Activated effector memory CD4-positive, alpha-beta T cell treated with anti-CD3 and anti-CD28 coated beads, Interleukin-2, amount 50 U/mL, for 16 hours (primary cell): ENCODE measurements around the gene TANGO2.

Experiments
- DNase-seq: peaks from one replicate; pipeline ENCODE4 v3.0.0-alpha.2; 2020

TANGO2 gene

DNA sequence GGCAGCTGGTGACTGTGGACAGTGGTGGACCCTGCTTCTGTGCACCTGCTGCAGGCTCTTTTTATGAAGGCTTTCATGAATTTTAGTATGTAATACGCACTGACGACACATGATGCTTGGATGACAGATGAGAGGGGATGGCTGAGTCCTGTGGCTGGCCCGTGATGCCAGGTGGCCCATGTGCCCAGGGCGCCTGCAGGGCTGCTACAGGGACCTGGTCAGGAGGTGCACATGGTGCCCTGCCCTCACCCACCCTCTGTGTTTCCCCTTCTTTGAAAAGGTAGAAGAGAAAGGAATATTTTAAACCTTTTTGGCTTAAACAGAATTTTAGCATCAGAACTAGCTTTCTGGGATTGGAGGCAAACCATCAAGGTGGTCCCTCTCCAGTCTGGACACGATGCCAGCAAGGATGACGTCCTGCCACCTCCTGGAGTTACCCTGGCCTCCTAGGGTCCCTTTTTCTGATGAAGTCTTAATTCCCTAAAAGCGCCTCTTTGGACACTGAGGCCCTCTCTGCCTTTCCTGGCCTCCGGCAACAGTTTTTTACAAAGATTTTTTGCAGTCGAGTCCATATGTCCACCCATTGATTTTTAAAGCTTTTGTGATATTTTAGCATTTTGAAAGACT, 89.6 kb downstream of the TANGO2 start:
- DNase-seq = no peak

DNA sequence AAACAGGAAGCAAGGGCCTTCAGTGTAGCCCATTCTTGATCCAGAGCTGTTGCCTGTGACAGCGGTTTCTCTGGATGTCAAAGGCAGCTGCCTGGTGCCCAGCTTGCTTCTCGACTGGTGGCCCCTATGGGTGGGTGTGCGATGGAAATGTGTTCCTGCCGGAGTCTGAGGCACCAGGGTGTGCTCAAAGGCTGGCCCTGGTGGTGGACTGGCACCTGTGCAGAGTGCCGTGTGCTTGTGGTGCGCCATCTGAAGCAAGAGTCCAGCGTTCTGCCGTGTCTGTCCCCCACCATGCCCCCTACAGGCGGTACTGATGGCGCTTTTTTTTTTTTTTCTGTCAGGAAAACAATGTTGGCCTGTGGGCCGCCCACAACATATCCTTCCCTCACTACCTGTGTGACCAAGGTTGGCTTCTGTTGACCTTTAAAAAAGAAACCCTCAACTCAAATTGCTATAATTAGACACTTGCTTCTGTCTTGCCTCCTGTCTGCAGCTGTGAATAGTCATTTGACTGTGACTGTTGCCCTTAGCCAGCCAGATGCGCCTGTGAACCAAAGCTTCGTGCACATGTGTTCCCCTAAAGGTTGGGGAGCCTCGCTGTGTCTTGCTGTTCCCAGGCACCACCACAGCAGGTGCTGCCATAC, 90.3 kb downstream of the TANGO2 start:
- DNase-seq = no peak

DNA sequence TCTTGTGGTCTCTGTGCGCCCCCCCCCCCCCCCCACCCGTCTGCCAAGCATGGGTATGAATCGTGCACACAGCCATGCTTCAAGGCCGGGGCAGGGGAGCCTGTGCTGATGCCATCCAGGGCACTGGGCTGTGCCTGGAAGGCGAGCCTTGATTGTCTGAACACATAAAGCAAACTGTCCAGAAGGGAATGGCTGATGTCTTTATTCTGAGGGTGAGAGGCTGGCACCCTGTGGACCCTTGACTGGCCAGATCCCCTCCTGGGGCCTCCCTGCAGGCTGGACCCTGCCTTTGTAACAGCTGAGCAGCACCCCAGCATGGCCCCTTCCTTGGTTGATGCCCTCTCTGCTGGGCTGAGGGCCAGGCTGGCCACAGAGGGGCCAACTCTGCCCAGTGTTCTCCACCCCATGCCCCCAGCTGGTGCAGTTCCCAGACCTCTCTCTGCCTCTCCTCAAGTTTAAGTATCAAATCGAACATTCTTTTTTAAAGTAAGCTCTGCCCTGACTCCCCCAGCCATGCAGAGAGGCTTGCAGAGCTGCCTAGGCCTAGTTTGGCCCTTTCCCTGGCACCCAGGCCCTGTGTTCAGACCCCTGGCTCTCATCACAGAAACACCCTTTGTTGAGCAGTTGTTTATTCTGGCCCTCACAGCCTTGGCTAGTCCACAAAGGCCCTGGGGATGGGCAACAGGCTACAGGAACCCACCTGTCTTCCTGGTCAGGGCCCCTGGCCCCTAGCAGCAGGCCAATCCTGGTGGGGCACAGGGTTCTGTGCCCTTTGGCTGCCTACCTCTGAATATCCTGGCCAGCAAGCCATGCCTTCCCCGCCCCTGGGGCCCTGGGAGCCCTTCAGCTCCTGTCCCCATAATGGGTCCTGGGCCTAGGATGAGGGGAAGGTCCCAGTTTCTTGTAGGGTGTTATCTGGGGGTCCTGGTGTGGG, 91.0 kb downstream of the TANGO2 start:
- no peak for DNase-seq

DNA sequence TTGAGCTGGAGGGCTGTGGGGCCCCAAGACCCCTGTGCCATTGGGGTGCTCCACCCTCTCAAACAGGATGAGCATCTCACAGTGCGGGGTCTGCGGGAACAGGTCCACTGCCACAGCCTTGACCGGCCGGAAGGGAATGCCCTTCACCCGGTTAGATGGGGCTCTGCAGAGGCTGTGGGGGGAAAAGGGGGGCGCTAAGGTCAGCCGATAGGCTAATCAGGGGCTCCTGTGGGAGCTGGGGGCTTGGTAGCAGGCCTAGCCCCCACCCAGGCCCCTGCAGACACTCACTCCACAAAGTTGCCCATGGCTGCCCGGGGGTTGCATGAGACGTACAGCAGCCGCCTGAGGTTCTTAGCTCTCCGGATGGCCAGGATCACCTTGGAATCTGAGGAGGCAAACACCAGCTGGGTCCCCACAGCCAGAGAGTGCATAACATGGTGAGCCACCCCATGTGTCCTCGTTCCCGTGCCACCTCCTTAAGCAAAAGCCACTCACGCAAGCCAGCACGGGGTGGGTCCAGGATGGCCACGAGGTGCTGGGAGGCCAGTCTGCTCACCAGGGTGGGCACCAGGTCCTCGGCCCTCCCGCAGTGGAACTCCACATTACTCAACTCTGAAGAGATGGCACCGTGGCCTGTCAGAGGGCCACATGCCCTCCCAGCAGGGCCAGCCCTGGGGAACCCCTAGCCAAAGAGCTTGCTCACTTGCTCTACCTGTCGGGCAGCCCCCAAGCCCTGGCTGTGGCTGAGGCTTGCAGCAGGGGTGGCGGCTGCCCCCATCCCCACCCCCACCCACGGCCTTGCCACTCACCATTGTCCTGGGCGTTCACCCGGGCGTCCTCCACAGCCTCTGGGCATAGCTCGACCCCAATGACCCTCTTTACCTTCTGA, 92.0 kb downstream of the TANGO2 start:
- no peak for DNase-seq

DNA sequence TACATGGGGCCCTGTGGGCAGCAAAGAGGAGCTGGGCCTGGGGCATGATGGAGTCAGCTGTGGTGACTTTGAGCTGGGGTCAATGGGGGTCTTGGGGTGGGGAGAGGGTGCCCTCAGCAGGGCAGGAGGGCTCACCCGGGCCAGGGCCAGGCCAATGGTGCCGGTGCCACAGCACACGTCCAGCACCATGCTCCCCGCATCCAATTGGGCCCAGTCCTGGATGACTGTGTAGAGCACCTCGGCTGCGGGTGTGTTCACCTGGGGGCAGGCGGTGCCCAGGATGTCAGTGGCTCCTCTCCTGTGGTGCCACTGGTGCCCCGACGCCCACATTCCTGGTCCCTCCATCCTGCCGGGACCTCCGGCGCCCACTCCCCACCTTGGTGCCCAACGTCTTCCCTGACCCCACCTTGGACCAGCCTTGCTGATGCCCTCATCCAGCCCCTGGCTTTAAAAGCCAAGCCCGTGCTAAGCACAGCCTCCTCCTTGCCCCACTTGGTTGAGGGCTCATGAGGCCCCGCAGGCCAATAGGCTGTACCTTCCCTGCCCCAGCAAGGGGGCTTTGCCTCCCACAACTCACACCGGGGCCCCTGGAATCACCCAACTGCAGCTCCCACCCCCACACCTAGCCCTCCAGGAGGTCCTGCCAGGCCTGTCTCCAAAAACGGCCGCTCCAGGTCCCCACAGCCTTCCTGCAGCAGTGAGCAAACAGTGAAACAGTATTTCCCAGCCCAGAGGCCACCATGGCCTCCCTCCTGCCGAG, 92.8 kb downstream of the TANGO2 start:
- no peak for DNase-seq

GRCh38 chr22:20114506-20115475, 93.9 kb downstream of the TANGO2 start:
- DNase-seq = no peak

DNA sequence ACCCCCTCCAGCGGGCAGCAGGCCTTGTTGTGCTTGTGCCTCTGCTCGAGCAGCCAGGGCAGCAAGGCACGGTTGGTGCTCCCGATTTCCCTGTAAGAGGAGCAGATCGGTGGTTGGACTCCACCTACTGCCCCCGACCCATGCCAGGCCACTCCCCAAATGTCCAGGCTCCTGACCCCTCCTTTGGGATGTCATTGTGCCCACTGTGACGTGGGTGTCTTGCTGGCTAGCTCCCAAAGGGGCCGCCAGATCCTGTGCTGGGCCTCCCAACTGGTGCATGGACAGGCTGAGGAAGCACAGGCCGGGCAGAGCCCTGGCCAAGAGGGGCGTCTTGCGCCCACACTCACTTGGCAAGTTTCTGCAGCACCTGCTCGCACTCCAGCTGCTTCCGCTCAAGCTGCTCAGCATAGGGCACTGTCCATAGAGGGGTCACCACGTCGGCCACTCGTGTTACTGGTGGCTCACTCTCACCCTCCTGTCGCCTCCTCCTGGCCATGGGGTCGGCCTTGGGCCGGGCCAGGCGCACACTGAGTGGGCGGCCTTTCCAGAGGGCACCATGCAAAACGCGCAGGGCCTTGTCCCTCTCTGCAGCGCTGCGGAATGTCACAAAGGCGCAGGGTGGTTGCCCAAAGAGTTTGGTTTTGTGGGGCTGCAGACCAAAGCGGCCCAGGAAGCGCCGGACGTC, 94.9 kb downstream of the TANGO2 start, which contains the start of gene RANBP1:
TSS of gene RANBP1 (plus strand) at position 414 of the 685 bp plus-strand sequence. CDS start at position 495, 81 bp downstream.
- DNase-seq = no peak

DNA sequence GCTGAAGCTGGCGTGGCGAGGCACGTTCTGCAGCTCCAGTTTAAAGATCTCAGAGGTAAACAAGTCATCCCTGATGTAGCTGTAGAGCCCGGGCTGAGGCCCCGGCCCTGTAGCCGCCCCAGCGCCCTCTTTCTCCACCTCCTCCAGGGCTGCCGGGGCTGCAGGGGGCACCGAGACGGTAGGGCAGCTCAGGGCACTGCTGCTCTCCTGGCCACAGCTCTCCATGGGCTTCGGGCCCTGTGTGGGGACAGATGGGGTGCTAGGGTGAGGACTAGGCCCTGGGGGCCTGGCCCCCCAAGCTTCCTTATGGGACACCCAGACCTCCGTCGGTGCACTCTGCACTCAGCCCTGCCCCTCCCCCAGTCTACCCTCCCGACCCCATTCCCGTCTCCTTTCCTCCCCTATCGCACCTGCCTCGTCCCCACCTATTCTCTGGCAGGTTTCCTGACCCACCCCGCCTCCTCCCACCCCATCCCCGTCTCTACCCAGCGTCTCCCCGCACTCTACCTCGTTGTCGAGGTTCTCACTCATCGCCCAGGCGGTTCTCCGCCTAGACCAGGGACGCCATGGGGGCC, 95.6 kb downstream of the TANGO2 start:
- no peak for DNase-seq
